Neural progenitor cell (in vitro differentiated cells): ENCODE measurements around the gene SGTA. TPM values are rescaled to one million over a fixed set of nuclear protein-coding genes. Genes with fewer than 3 reads are reported as not detected.

Source experiments
- DNase-seq: peaks from one replicate; pipeline ENCODE4 v3.0.0-alpha.2; 2016; ENCODE audit warnings: low spot score
- H2AFZ ChIP-seq: fragments of 200-600 bp; sonication (generic); replicated peaks from 2 replicates; pipeline ENCODE4 v1.6.1; 2016; ENCODE audit warnings: antibody characterized with exemption
- H3F3A ChIP-seq: fragments of 200-600 bp; sonication (generic); 2 replicates; pipeline ENCODE4 v1.6.1; 2016; ENCODE audit warnings: antibody characterized with exemption, low read depth
- H3K27ac ChIP-seq: fragments of 200-600 bp; sonication (generic); 2 replicates; pipeline ENCODE4 v1.5.1; 2016; ENCODE audit warnings: mild to moderate bottlenecking
- H3K27me3 ChIP-seq: fragments of 200-600 bp; sonication (generic); 2 replicates; pipeline ENCODE4 v1.6.1; 2016; ENCODE audit warnings: mild to moderate bottlenecking, moderate library complexity
- H3K36me3 ChIP-seq: fragments of 200-600 bp; sonication (generic); 2 replicates; pipeline ENCODE4 v1.5.1; 2016
- H3K4me1 ChIP-seq: fragments of 200-600 bp; sonication (generic); 2 replicates; pipeline ENCODE4 v1.6.1; 2016; ENCODE audit warnings: mixed run types
- H3K4me2 ChIP-seq: fragments of 200-600 bp; sonication (generic); 2 replicates; pipeline ENCODE4 v1.6.1; 2016
- H3K4me3 ChIP-seq: fragments of 200-600 bp; sonication (generic); 2 replicates; pipeline ENCODE4 v1.5.1; 2016
- H3K79me2 ChIP-seq: fragments of 200-600 bp; sonication (generic); 2 replicates; pipeline ENCODE4 v1.6.1; 2016; ENCODE audit warnings: low read depth
- H3K9ac ChIP-seq: fragments of 200-600 bp; sonication (generic); 2 replicates; pipeline ENCODE4 v1.6.1; 2016
- H3K9me3 ChIP-seq: fragments of 200-600 bp; sonication (generic); 2 replicates; pipeline ENCODE4 v1.5.1; 2016; ENCODE audit warnings: low read depth
- H4K20me1 ChIP-seq: fragments of 200-600 bp; sonication (generic); 2 replicates; pipeline ENCODE4 v1.6.1; 2016; ENCODE audit warnings: low read depth
- H3K27ac Mint-ChIP-seq: 3 replicates; pipeline ENCODE4 v1.8.0; 2021; ENCODE audit warnings: mixed read lengths
- H3K27me3 Mint-ChIP-seq: 2 replicates; pipeline ENCODE4 v1.8.0; 2022; ENCODE audit warnings: low read depth, mild to moderate bottlenecking, inconsistent platforms, moderate library complexity, mixed read lengths; ENCODE audit not compliant: insufficient read depth
- H3K36me3 Mint-ChIP-seq: 3 replicates; pipeline ENCODE4 v1.8.0; 2021; ENCODE audit warnings: mixed read lengths
- H3K4me1 Mint-ChIP-seq: 3 replicates; pipeline ENCODE4 v1.8.0; 2021; ENCODE audit warnings: mixed read lengths
- H3K4me3 Mint-ChIP-seq: 3 replicates; pipeline ENCODE4 v1.8.0; 2021; ENCODE audit warnings: mild to moderate bottlenecking, moderate library complexity, mixed read lengths
- H3K9me3 Mint-ChIP-seq: 3 replicates; pipeline ENCODE4 v1.8.0; 2020; ENCODE audit warnings: mixed read lengths
- CTCF ChIP-seq: fragments of 200-600 bp; sonication (generic); IDR thresholded peaks from 2 replicates; pipeline ENCODE4 v1.5.1; 2017; ENCODE audit warnings: antibody characterized with exemption, mild to moderate bottlenecking
- EZH2 ChIP-seq: fragments of 200-600 bp; sonication (generic); IDR thresholded peaks from 2 replicates; pipeline ENCODE4 v1.6.1; 2017; ENCODE audit warnings: antibody characterized with exemption, mild to moderate bottlenecking, moderate library complexity
- EZH2phosphoT487 ChIP-seq: fragments of 200-600 bp; sonication (generic); IDR thresholded peaks from 2 replicates; pipeline ENCODE4 v1.6.1; 2017; ENCODE audit warnings: antibody characterized with exemption
- total RNA-seq: library from RNA; depleted of rRNA; stranded (reverse); fragments of >200 nt; gene quantifications from 2 replicates; pipeline ENCODE4 v1.2.3, GENCODE V29; 2015; ENCODE audit warnings: low replicate concordance

SGTA gene
- total RNA-seq, 1 donor from 2014 or later: 30.9 TPM

DNA sequence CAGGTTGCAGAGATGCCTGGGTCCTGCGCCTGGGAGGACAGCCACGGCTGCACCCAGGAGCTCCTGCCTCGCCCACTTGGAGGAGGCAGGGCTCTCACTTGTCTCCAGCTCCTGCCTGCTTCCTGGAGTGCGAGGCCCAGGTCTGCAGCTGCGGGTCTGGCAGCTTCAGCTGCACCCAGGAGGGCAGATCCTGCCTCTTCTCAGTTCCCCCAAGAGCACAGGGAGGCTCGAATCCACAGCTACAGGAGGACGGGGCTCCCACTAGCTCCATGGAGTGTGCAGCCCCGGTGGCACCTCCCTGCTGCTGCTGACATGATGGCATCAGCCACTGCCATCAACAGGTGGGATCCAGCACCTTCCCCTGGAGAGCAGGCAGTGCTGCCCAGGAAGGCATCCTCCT, 41.1 kb upstream of the SGTA start:
- Histone ChIP-seq H3K9ac (no peak overlapping the region), H3K9me3 (no peaks in the 10 kb centered on the region), H3K4me2 (no peak overlapping the region), H3K27ac (no peak overlapping the region), H3K4me1 (no peaks in the 10 kb centered on the region), H3K27me3 (no peaks in the 10 kb centered on the region), H2AFZ (no peak overlapping the region), H3K79me2 (peaks cover 6% of the 10 kb centered on the region), H4K20me1 (no peaks in the 10 kb centered on the region), H3K4me3 (no peak overlapping the region), H3F3A (no peaks in the 10 kb centered on the region), H3K36me3 (no peaks in the 10 kb centered on the region)
- peaks cover 44% of the 10 kb centered on the region for H3K36me3 Mint-ChIP-seq
- peaks cover 4% of the 10 kb centered on the region for H3K27me3 Mint-ChIP-seq
- no peak overlapping the region for H3K4me3 Mint-ChIP-seq
- peaks cover 2% of the 10 kb centered on the region for H3K4me1 Mint-ChIP-seq
- peaks cover 34% of the 10 kb centered on the region for H3K9me3 Mint-ChIP-seq
- H3K27ac Mint-ChIP-seq: no peak overlapping the region
- DNase-seq: no peak
- TF ChIP-seq EZH2 (no peak), EZH2phosphoT487 (no peak), CTCF (no peak)

GRCh38 chr19:2823646-2824045, 40.6 kb upstream of the SGTA start:
- Histone ChIP-seq H3K9ac (no peak overlapping the region), H3K27me3 (no peaks in the 10 kb centered on the region), H3K4me1 (no peaks in the 10 kb centered on the region), H2AFZ (no peak overlapping the region), H3K27ac (no peak overlapping the region), H3K9me3 (no peaks in the 10 kb centered on the region), H4K20me1 (no peaks in the 10 kb centered on the region), H3K79me2 (peaks cover 6% of the 10 kb centered on the region), H3F3A (no peaks in the 10 kb centered on the region), H3K4me2 (no peak overlapping the region), H3K36me3 (no peaks in the 10 kb centered on the region), H3K4me3 (no peak overlapping the region)
- TF ChIP-seq CTCF: no peak
- no peak for TF ChIP-seq EZH2phosphoT487
- no peak for TF ChIP-seq EZH2
- Mint-ChIP-seq H3K27me3 (peaks cover 4% of the 10 kb centered on the region), H3K27ac (no peak overlapping the region), H3K4me1 (peaks cover 2% of the 10 kb centered on the region), H3K9me3 (peaks cover 30% of the 10 kb centered on the region), H3K36me3 (peaks cover 40% of the 10 kb centered on the region), H3K4me3 (no peak overlapping the region)
- no peak for DNase-seq

GRCh38 chr19:2822846-2823245, 39.8 kb upstream of the SGTA start:
- H3K36me3 ChIP-seq: no peaks in the 10 kb centered on the region
- Mint-ChIP-seq H3K4me1 (peaks cover 2% of the 10 kb centered on the region), H3K27ac (no peak overlapping the region), H3K4me3 (no peak overlapping the region), H3K36me3 (peaks cover 32% of the 10 kb centered on the region), H3K9me3 (peaks cover 22% of the 10 kb centered on the region), H3K27me3 (peaks cover 4% of the 10 kb centered on the region)
- no peak overlapping the region for H2AFZ ChIP-seq
- no peaks in the 10 kb centered on the region for H3K9me3 ChIP-seq
- no peaks in the 10 kb centered on the region for H3F3A ChIP-seq
- H3K9ac ChIP-seq: no peak overlapping the region
- peaks cover 6% of the 10 kb centered on the region for H3K79me2 ChIP-seq
- no peak for TF ChIP-seq EZH2phosphoT487
- no peak for TF ChIP-seq CTCF
- no peak for TF ChIP-seq EZH2
- no peaks in the 10 kb centered on the region for H4K20me1 ChIP-seq
- no peak overlapping the region for H3K4me2 ChIP-seq
- H3K27me3 ChIP-seq: no peaks in the 10 kb centered on the region
- DNase-seq: no peak
- H3K4me1 ChIP-seq: no peaks in the 10 kb centered on the region
- H3K4me3 ChIP-seq: no peak overlapping the region
- no peak overlapping the region for H3K27ac ChIP-seq
